GM10266 (cell line): ENCODE measurements around the gene PDE1C.
"Not testable (repeated sequence)": the region's sequence is repeated elsewhere in the genome, so short reads cannot be mapped to it uniquely, and the experiment has no call there.

ENCODE experiments used
- DNase-seq: peaks from one replicate; pipeline ENCODE4 v3.0.0; 2012; ENCODE audit errors: extremely low spot score
- TF ChIP-seq, protein P1 (sequence below): IDR thresholded peaks from 2 replicates; pipeline ENCODE4 v1.5.1; 2012; ENCODE audit warnings: mild to moderate bottlenecking, low read depth; ENCODE audit not compliant: control insufficient read depth, insufficient read depth; ENCODE audit errors: missing control alignments

The PDE1C gene

DNA sequence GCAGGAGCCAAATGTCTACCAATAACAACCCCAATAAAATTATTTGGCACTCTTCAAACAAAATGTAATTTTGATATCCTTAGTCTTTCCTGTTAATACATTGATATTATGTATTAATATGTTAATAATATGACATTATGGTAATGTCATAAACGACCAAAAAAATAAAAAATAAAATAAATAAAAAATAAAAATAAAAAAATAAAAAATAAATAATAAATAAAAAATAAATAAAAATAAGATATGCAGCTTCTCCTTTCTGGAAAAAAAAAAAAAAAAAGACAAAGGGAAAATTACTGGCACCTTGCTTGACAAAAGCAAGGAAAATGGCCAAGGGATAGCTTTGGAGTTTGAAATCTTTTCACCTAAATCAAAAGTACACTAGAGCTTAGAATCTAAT, 214.7 kb downstream of the PDE1C start:
- TF ChIP-seq, protein P1, sequence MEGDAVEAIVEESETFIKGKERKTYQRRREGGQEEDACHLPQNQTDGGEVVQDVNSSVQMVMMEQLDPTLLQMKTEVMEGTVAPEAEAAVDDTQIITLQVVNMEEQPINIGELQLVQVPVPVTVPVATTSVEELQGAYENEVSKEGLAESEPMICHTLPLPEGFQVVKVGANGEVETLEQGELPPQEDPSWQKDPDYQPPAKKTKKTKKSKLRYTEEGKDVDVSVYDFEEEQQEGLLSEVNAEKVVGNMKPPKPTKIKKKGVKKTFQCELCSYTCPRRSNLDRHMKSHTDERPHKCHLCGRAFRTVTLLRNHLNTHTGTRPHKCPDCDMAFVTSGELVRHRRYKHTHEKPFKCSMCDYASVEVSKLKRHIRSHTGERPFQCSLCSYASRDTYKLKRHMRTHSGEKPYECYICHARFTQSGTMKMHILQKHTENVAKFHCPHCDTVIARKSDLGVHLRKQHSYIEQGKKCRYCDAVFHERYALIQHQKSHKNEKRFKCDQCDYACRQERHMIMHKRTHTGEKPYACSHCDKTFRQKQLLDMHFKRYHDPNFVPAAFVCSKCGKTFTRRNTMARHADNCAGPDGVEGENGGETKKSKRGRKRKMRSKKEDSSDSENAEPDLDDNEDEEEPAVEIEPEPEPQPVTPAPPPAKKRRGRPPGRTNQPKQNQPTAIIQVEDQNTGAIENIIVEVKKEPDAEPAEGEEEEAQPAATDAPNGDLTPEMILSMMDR, result no peak
- DNase-seq, result no peak

DNA sequence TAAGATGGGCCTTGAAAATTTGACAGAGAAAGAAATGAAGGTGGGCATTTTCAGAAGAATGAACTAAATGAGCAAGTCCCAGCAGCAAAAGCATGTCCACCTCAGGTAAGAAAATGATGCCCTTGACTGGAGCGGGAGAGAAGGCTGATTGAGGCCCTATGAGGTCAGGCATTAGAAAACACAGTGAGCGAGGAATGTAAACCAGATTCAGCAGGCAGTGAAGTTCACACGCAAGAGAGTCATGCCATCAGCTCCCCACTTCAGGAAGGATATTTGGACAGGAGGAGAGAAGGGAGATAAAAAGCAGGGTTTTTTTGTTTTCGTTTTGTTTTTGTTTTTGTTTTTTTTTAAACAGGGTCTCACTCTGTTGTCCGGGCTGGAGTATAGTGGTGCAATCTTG, 216.8 kb downstream of the PDE1C start:
- TF ChIP-seq, protein P1, result no peak
- no peak for DNase-seq

DNA sequence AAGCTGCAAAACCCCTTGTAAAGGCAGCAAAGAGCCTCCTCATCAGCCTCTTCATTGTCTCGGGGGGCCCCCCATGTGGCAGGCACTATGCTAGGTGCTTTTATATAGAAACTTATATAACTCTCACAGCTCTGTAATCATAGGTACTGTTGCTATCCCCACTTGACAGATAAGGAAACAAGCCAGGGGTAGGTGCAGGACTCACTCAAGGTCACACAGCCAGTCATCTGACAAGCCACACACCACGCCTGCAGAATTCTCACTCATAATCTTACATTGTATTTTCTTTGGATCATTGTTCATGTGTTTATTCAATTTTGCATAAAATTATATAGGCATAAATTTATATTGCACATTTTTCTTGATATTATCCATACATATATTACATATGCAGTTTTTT, 217.7 kb downstream of the PDE1C start:
- DNase-seq, result no peak
- TF ChIP-seq, protein P1, result no peak

DNA sequence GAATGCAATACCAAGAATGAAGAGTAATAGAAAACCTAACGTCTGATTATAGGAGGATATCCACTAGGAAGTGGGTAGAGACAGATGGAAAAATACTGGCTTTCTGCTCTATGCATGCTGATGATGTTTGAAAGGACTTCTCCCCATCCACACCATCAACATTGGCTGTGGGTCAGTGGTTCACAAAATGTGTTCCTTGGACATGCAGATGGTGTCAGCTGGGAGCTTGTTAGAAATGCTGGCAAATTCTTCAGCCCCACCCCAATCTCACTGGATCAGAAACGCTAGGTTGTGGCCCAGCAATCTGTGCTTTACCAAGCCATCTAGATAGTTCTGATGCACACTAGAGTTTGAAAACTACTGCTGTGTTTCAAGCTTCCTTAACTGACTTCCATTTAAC, 219.1 kb downstream of the PDE1C start:
- TF ChIP-seq, protein P1, result no peak
- DNase-seq, result no peak

DNA sequence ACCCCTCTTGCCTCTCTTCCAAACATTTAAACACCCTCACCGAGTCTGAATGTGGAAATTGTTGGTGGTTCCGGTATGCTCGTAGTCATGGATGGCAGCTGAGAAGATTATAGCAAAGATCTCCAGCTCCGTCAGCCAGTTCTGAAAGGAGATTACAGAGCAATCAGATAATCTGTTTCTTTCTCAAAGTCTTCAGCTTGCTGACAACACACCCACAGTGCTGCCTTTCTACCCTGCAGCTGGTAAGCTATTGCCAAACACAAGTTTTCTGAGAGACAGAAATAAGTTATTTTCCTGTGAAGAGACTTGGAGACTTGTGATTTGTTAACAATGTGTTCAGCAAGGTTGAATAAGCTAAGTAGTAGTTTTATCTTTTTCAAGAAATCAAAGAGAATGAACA, 219.6 kb downstream of the PDE1C start:
- TF ChIP-seq, protein P1, result no peak
- DNase-seq, result no peak

DNA sequence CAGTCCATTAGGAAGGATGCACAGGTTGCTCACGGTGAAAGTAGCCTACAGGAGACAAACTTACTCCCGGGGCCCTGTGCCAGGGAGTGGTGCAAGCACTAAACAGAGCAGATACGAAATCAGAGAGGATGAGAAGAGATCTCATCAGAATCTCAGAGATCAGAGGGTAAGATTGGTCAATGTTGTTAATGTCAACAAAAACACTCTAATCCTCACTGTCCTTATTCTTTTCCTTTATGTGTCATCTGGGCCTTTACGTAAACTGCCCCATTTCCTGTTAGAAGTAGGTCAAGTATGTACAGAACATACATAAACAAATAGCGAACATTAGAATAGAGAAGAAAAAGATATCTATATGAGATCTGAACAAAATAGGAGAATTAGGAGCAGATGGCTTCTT, 220.1 kb downstream of the PDE1C start:
- TF ChIP-seq, protein P1, result no peak
- no peak for DNase-seq

DNA sequence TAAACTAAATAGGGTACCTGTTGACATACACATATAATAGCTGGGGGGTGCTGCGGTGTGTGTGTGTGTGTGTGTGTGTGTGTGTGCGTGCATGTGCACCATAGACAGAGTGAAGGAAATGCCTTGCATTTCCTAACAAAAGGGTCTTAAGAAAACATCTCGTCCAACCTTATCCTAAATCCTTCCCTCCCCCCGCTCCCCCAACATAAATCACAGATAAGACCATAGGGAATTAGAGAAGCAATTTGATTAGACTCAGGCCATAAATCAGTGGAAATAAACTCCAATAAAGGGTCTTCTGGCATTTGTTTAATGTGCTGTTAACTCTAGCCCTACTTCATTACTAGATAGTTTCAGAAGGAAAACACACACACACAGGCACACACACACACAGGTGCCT, 234.7 kb downstream of the PDE1C start:
- DNase-seq, result no peak
- TF ChIP-seq, protein P1, result no peak

DNA sequence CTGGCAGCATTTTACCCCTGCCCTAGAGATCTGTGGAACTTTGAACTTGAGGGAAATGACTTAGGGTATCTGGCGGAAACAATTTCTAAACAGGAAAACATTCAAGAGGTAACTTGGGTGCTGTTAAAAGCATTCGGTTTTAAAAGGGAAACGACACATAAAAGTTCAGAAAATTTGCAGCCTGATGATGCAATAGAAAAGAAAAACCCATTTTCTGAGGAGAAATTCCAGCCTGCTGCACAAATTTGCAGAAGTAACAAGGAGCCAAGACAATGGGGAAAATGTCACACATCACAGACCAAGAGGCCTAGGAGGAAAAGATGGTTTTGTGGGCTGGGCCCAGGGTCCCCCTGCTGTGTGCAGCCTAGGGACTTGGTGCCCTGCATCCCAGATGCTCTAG, 236.6 kb downstream of the PDE1C start:
- not testable (repeated sequence) for DNase-seq
